8988T (cell line): ENCODE results near the gene GLIS1.

ENCODE experiments used
- DNase-seq: peaks from one replicate; pipeline ENCODE4 v3.0.0; 2011

GLIS1 gene

DNA sequence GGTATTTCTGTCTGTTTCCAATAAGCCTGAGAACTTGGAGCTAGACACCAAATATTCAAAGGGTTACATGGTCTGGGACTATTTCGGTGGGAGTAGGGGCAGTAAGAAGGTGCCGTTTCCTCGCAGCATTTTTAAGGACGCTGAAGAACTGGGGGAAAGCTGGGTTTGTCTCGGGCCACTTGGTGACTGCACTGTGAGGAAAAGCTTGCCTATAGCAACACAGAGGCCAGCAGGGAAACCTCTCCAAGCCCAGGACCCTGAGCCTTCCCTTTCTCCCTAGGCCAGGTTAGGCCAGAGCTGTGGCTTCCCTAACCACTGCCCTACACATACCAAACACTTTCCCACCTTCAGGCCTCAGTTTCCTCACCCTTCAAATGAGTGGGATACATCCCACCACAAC, 3.3 kb downstream of the GLIS1 start:
- DNase-seq = no peak

DNA sequence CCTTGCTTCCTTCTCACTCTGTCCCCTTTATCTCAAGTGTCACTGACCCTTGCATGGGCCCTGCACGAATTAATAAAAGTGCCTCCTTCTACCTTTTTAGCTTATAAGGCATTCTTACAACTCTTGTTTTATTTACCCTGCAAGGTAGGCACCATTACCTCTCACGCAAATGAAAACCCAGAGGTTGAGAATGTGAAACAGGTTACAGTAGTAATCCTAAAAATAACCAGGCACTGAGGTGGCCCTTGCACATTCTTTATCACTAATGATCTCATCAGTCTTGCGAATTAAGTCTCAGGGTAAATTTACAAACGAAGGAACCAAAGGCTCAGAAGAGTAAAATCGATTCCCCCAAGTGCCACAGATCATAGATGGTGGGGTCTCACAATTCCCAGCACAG, 3.7 kb downstream of the GLIS1 start:
- no peak for DNase-seq

DNA sequence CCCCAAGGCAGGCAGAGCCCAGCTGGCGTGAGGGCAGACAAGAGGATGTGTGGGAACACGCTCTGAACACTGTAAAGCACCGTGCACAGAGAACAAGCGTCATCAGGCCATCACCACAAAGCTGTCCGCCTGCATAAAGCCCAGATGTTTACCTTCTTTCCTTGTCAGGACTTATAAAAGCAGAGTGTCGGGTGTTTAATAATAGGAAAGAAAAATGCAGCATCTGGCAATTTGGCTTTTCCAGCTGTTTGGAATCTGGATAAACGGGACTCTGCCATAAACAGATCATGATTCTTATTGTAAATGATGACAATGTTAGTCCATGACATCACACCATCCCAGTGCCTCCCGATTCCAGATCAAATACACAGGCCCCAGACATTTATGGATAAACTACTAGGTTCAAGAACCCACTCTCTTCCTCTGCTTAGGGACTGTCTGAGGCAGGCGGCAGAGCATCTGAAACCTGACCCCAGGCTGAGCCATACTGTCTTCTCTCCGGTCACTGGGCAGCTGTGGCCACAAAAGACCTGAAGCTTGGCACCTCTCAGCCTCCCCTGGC, 4.2 kb downstream of the GLIS1 start:
- DNase-seq = no peak

DNA sequence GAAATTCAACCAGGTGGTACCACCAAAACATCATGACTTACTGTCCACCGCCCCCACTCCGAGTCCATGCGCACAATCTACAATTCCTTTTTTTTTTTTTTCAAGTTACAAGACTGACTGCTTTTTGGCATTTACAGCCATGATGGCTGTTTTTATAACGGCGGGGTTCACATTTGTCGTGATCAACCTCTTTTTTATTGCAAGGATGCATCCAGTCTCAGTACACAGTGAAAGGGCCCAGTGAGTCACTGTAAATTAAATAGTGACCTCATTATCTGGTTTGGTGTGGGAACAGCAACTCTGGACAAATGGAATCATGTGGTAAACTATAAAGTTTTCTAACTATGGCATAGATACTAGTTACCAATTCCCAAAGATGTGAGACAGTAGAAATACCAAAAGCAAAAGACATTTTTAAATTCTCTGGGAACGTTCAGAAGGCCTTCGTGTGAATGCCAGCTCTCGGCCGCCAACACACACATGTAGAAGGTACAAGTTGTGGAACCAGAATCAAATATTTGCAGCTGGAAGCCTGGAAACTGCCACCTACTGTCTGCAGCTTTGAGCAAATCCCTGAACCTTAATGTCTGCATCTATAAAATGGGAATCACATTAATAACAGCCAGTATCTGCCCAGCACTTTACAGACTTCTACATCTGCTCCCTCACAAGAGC, 4.9 kb downstream of the GLIS1 start:
- no peak for DNase-seq

DNA sequence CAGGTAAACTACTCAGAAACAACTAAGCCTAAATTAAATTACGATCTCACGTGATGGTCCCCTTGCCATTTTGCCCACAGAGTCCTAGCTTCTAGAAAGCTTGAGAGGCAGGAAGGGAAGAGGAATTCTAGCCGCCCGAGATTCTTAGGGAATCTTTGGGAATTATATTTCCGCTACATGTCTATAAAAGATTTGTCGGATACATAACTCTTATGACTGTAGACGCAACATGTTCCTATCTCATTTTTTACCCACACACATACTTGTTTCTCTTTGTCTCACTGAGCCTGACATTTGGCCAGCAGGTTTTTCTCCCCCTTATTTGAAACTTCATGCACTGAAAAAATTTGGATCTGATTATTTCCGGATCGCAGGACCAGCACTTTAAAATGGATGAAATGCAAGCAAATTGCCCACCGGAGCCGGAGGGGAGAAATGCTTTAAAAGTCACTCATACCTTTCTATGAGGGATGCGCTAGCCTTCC, 5.5 kb downstream of the GLIS1 start:
- DNase-seq = no peak

DNA sequence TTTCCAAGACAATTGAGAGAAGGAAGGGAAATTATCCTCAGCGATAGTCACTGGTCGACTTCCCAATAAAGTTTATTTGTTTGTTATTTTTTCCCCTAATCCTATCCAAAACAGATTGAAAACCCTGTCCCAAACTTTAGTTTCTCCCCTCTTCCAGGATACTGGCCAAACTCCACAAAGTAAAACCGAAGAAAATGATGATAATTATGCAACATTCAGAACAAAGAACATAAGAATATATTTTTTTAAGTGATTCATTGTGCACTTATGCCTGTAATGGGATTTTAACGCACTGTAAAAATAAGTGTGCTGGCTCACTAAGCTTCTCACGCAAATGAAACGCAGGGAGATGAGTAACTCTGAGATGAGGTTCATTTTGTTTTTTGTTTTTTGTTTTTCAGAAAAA, 6.0 kb downstream of the GLIS1 start:
- no peak for DNase-seq

DNA sequence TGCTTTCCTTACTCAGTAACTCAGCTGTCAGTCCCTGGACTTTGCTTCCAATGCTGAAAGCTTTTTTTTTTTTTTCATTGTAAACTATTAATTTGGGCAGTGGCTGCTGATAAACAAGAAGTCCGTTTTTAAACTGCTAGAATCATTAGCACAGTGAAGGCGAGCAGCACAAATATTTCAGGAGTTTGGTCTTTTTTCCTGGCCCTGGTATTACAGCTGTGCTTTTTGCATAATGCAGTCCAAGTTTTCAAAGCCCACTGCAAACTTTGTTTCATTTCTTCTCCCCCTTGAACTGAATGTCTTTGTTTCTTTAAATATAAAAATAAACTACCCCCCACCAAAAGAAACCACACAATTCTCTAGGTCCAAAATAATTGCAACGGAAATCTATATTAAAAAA, 6.6 kb downstream of the GLIS1 start:
- DNase-seq = no peak

DNA sequence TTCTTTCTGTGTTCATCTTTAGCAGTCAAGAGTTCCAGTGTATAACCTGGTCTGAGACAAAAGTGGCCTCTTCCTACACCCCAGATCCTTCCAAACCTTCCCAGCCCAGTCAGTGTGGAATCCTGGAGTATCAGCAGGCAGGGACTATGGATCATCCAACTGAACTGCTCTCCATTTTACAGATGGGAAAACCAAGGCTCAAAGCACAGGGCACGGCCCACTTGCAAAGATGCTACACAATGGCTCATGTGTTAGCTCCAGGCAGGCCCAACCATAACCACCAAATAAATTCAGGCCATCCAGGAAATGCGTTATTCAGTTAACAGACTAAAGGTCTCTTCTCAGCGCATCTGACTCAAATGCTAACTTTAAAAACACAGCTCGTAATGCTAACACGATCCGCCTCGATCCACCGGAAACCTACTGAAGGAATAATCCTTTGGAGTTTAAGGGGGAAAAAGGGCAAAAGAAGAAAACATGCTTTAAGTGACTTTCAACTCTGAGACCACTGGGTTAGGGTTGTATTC, 7.1 kb downstream of the GLIS1 start:
- no peak for DNase-seq

DNA sequence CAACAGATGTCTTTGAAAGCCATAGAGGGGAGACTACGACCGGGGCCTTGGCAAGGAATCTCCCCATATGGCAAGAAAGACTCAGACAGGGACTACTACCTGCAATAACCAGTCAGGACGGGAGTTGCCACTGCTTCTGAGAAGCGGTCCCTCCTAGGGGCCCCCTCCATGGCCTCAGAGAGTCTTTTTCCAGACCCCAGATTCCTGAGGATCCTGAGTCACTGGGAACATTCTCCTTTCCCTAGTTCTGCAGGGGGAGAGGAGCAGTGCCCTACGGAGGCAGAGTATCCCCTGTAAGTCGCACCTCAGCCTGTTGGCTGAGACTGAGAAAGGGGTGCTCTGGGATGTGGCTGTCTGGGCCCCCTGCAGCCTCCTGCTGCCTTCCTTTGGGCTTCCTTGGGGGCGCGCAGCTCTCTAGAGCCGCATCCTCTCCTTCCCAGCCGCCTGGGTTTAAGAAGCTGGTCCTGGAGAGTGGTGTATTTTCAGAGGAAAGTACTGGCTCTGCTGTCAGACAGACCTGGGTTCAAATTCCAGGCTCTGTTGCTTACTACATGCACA, 7.8 kb downstream of the GLIS1 start:
- DNase-seq = no peak

DNA sequence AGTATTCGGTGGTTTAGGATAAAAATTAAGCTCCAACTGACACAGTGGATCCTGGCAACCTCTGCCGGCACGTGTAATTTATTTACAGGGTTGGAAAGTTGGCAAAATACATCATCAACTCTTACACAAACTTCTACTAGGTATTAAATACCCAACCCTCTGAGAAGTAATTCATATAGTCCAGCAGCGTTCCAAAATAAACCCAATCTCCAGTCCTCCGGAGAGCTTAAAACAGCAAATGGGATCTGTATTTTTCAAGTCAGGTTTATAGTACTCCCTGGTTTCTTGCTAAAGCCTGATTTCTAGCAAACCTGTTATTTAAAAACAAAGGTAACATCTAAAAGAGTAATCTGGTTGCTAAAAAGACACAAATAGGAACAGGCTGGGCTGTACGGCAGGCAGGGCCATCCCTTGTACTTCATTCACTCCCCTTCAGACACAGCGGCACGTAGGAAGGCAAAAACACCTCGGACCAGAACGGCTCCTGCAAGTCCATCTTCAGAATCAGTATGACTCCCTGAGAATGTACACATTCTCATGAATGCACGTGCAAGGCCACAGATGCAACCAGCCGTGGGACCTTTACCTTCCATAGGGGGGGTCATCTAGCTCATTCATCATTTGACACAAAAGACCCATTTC, 8.6 kb downstream of the GLIS1 start:
- no peak for DNase-seq

DNA sequence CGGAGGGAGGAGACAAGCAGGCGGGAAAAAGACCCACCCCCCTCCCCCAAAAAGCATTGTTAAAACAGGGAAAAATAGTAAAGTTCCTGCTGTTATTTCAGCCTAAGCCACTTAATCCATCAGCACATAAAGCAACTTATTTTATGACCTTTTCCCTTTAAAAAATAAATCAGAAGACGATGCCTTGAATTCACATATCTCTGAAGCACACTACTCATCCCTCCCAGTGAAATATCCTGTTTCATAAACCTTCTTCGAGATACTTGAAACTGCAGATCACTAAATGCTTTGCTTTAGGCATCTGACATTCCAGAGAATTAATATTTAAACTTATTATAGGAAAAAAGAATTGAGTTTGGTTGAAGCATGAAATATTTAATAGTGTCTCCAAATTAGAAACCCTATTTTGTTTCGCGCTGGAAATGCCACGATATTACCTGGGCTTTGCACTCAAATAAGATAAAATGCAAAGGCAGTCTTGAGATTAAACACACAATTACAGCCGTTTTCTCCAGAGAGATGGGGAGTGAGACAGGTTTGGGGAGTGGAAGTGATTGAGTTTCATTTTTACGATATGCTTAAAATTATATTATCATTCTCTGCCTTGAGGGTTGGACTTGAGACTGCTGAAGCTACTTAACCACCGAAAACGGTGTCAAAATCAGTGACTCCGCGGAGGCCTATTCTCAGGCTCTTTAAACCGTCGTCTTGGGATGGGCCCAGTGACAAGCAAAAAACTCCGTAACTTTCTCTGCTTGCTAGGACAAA, 9.3 kb downstream of the GLIS1 start:
- no peak for DNase-seq

DNA sequence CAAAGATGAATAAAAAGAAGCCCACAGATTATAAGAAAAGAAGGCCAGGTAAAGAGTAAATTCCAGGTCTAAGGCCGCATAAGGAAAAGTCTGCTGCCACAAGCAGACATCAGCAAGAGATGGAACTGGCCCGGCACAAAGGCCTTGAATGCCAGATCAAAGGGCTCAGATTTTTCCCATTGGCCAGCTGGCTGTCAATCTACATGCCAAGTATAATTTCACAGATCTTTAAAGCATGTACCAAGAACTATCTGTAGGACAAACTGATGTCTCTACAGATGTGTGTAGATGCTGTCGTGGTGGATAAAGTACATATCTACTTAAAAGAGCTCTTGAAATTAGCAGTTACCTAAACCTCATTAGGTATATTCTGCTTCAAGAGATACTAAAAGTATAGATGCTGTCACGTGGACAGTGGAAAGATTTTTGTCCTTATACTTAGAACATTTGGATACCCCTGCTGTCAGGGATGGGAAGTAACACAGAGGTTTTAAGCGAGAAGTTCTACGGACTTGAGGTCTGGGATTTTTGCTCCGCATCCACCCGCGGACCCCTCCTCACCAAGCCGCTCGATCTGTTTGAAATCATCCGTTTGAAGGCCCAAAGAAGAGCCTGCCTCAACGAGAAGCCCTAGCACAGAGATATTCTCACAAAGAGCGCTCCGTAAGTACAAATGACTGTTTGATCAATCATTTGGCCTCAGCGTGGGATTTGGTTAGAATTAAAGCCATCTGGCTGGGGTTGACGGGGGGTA, 10.1 kb downstream of the GLIS1 start:
- no peak for DNase-seq

DNA sequence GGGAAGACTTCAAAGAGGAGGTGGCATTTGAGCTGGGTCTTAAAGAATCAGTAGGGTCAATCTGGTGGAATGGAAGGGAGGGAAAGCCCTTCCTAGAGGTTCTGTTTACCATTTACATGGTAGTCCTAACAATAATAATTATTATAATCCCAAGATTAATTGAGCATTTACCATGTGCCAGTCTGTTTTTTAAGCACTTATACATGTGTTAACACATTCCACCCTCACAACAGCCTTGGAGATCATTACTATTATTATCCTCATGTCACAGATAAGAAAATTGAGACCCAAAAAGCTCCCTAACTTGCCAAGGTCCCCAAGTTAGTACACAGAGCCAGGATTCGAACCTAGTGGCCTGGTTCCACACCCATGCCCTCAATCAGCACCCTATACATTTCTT, 10.8 kb downstream of the GLIS1 start:
- no peak for DNase-seq

DNA sequence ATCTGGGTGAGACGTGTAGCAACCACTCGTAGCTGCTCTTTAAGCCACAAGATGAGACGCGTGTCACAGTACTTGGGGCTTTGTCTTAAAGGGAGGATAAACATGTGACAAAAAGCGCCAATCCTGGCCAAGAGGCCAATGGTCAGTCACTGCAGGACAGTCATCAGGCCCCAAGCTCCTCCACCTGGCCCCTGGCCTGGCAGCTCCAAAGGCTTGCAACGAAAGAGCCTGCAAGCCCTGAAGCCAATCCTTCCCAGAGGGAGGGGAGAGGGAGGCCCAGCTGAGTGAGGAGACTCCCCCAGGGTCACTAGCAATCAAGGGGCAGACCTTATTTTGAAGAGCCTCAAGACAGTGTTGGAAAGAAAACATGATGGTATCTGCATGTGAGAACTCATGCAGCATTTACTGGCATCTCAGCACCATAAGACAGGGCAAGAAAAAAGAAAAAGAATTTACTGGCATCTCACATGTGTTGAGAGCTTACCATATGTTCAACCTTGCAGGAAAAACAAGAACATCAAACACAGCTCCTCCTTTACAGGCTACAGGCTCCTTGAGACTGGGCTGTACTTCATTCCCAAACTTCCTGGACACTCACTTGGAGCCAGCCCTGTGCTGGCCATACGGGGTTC, 11.4 kb downstream of the GLIS1 start:
- DNase-seq = no peak

DNA sequence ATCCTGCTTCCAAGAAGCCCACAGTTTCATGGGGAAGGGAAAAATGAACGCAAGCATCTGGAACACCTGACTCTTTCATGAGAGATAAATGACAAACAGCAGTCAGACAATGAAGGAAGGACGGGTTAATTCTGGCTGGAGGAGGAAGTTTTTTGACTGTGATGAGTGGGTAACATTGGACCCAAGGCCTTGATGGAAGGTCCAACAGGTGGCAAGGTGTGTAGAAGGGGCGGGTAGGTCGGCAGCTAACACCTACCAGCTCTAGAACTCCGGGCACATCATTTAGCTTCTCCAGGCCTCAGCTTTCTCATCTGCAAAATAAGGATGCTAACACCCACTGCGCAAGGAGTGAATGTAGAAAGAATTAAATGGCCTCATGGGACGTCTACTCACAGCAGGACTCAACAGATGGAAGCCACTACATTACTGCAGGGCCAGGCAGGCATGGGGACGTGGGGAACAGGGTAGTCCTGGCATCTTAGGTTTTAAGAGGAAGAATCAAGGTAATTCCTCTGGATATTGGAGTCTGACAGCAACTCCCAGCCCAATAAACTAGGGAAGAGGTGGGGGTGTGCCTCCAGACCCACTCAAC, 12.9 kb downstream of the GLIS1 start:
- DNase-seq = no peak

DNA sequence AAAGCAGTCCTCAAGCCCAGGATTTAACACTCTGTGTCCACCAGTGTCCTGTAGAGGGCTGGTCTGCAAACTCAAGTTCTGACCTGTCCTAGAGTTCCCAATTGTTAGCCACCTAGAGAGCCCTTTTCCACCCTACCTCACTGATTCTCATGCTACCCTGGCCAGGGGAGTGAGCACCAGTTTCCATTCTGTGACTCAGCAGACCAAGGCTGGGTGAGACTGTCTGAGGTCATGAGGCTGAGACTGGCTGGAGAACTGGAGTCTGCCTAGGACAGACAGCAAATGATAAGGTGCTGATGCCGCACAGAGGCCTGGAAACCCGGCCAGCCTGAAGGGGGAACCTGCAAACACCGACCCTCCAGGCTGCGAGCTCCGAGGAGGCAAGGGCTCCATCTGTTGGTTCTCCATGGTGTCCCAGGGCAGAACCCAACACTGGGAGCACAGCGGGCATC, 13.7 kb downstream of the GLIS1 start:
- DNase-seq = peak; percentile 41

DNA sequence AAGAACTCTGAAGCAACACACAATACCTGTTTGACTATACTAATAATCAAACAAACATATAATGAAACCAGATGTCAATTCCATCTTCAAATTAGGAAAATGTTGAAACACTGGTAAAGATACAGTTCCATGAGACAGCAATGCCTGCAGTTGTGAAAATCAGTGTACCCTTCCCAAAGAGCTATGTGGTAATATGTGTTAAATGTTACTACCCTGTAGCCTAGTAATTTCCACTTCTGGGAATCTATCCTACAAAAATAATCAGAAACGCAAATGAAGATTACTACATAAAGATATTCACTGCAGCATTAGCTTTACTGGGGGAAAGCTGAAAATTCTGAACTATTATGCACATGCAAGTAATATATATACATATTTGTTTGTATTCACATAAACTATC, 16.9 kb downstream of the GLIS1 start:
- DNase-seq = no peak

DNA sequence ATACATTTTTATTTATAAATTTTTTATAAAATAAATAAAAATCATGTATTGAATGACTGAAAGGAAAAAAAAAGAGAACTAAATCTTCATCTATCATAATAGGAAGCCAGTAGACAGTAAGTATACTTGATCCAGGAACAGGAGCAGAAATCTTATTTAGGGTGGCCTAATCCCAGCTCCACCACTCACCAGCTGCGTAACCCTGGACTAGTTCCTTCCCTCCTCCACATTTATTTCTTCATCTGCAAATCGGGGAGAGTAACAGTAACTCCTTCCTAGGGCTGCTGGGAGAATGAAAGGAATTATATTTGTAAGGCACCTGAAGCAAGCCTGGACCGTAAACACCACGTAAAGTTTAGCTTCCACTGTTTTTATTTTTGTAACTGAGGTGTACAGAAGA, 17.9 kb downstream of the GLIS1 start:
- DNase-seq = no peak

DNA sequence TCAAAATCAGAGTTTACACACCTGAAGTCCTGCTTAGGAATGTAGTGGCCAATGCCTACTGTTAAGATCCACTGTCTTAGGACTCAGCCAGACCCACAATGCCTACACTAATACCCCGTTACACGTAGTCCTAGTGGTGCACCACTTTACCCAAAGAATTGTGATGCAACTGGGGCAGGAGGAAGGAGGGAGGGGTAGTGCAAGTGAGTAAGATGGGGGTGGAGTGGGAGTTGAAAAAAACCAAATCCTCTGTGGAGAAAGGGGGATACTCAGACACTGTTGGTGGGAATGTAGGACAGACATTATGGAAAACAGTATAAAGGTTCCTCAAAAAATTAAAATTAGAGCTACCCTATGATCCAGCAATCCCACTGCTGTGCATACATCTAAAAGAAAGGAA, 19.5 kb downstream of the GLIS1 start:
- DNase-seq = no peak

DNA sequence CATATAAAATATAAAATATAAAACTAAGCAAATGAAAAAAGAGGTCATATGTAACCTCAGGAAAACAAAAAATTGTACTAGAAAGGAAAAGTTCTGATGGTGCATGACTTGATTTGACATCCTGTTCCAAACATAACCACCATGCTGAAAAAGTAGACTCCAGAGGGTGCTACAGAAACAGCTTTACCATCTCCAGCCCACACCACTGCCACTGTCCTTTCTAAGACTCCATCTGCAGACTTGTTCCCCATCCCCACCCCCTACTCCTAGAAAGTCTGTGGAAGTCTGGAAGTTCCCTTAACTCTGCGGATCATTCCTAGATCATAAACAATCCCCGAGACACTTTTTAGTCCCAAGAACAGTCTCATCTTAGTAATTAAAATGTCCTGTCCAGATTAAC, 20.5 kb downstream of the GLIS1 start:
- no peak for DNase-seq

DNA sequence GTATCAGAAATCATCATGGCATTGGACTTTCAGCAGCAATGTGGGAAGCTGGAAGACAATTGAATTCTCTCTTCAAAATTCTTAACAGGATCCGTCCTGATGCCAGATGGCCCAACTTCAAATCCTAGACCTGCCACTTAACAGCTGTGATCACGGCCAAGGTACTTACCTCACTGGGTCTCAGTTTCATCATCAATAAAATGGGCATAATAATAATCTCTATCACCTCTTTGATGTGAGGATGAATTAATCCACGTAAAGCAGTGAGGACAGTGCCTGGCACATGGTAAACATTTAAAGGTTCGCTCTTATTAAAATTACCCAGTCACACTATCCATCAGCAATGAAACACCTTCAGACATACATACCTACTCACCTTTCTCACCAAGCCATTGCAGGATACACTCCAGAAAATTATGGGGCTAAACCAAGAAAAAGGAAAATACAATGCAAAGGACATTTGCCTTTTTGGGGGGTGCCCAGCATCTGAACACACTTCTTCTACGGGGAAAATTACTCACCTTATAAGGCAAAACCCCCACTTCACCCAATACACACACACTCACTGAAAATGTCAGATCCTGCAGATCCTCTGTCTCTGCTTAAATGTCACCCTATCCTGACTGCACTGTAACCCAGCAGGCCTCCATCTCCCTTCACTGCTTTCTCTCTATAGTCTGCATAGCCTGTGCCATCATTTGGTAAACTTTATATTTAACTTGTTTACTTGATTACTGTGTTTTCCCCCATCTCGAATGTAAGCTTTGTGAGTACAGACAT, 21.7 kb downstream of the GLIS1 start:
- no peak for DNase-seq
